Liver (tissue), 3 donors: ENCODE results near the gene CBFA2T2.

ENCODE experiments used
- CTCF ChIP-seq: fragments of 150-350 bp; IDR thresholded peaks from 2 replicates; pipeline ENCODE4 v1.5.1; 2017; ENCODE audit warnings: improper control_type of control experiment, low read depth, low read length; ENCODE audit not compliant: missing input control
- GABPA ChIP-seq, 2 donors: IDR thresholded peaks in 1 of 2; conservative IDR thresholded peaks in 1 of 2; 2 replicates each; pipeline ENCODE4 v1.6.1; 2016; ENCODE audit warnings: antibody characterized with exemption in 2 of 2, mild to moderate bottlenecking in 1 of 2, moderate library complexity in 1 of 2
- RAD21 ChIP-seq, 2 donors: IDR thresholded peaks; 2 replicates each; pipeline ENCODE4 v1.6.1; 2016; ENCODE audit warnings: antibody characterized with exemption in 2 of 2, mild to moderate bottlenecking in 2 of 2
- TAF1 ChIP-seq: conservative IDR thresholded peaks from 2 replicates; pipeline ENCODE4 v1.6.1; 2016; ENCODE audit warnings: antibody characterized with exemption, mild to moderate bottlenecking
- TF ChIP-seq, protein P1 (sequence below): IDR thresholded peaks from 2 replicates; pipeline ENCODE4 v1.6.1; 2016; ENCODE audit warnings: antibody characterized with exemption, mild to moderate bottlenecking
- TF ChIP-seq, protein P2 (sequence below): IDR thresholded peaks from 2 replicates; pipeline ENCODE4 v1.6.1; 2016; ENCODE audit warnings: antibody characterized with exemption
- TF ChIP-seq, protein P3 (sequence below): IDR thresholded peaks from 2 replicates; pipeline ENCODE4 v1.6.1; 2016; ENCODE audit warnings: antibody characterized with exemption
- donor health status: healthy.
- donor health status: healthy.

DNA sequence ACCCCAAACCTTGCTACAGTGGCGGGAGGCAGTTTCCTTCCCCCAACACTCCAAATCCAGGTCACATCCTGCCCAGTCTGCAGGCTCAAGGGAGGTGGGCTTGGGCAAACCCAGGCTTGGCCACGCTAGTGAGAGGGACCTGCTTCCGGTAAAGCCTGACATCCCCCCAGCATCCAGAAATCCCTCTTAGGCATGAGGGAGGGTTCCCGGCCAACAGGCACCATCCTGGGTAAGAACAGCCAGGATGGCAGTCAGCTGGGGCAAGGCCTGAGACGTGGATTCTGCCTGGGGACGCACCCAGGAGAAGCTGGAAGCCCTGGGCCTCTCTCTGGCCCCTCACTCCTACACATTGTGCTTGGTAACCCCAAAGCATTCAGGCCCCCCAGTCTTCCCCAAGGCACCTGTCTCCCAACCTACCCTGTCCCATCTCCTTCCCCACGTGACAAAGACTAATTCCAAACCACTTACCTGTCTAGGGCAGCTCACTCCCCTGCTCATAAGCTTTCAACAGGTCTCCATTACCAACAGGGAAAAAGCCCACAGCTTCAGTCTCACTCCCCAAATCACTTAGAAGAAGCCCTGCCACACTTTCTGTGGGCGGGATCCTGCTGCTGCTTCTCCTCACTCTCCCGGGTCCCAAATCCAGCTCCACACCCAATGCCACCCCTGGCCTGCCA, 174.3 kb downstream of the CBFA2T2 start:
- no peak for TF ChIP-seq CTCF
- no peak for TF ChIP-seq RAD21 (IDR thresholded peaks at IDR 0.05)
- TF ChIP-seq, protein P1, sequence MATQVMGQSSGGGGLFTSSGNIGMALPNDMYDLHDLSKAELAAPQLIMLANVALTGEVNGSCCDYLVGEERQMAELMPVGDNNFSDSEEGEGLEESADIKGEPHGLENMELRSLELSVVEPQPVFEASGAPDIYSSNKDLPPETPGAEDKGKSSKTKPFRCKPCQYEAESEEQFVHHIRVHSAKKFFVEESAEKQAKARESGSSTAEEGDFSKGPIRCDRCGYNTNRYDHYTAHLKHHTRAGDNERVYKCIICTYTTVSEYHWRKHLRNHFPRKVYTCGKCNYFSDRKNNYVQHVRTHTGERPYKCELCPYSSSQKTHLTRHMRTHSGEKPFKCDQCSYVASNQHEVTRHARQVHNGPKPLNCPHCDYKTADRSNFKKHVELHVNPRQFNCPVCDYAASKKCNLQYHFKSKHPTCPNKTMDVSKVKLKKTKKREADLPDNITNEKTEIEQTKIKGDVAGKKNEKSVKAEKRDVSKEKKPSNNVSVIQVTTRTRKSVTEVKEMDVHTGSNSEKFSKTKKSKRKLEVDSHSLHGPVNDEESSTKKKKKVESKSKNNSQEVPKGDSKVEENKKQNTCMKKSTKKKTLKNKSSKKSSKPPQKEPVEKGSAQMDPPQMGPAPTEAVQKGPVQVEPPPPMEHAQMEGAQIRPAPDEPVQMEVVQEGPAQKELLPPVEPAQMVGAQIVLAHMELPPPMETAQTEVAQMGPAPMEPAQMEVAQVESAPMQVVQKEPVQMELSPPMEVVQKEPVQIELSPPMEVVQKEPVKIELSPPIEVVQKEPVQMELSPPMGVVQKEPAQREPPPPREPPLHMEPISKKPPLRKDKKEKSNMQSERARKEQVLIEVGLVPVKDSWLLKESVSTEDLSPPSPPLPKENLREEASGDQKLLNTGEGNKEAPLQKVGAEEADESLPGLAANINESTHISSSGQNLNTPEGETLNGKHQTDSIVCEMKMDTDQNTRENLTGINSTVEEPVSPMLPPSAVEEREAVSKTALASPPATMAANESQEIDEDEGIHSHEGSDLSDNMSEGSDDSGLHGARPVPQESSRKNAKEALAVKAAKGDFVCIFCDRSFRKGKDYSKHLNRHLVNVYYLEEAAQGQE = no peak
- TF ChIP-seq, protein P2, sequence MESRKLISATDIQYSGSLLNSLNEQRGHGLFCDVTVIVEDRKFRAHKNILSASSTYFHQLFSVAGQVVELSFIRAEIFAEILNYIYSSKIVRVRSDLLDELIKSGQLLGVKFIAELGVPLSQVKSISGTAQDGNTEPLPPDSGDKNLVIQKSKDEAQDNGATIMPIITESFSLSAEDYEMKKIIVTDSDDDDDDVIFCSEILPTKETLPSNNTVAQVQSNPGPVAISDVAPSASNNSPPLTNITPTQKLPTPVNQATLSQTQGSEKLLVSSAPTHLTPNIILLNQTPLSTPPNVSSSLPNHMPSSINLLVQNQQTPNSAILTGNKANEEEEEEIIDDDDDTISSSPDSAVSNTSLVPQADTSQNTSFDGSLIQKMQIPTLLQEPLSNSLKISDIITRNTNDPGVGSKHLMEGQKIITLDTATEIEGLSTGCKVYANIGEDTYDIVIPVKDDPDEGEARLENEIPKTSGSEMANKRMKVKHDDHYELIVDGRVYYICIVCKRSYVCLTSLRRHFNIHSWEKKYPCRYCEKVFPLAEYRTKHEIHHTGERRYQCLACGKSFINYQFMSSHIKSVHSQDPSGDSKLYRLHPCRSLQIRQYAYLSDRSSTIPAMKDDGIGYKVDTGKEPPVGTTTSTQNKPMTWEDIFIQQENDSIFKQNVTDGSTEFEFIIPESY = no peak
- TF ChIP-seq, protein P3, sequence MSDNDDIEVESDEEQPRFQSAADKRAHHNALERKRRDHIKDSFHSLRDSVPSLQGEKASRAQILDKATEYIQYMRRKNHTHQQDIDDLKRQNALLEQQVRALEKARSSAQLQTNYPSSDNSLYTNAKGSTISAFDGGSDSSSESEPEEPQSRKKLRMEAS = no peak
- no peak for TF ChIP-seq GABPA (IDR thresholded peaks at IDR 0.05 in 1 of 2, conservative IDR thresholded peaks at IDR 0.05 in 1 of 2)
- no peak for TF ChIP-seq TAF1
